ENCODE data around the gene GRAMD4.

Gene GRAMD4

DNA sequence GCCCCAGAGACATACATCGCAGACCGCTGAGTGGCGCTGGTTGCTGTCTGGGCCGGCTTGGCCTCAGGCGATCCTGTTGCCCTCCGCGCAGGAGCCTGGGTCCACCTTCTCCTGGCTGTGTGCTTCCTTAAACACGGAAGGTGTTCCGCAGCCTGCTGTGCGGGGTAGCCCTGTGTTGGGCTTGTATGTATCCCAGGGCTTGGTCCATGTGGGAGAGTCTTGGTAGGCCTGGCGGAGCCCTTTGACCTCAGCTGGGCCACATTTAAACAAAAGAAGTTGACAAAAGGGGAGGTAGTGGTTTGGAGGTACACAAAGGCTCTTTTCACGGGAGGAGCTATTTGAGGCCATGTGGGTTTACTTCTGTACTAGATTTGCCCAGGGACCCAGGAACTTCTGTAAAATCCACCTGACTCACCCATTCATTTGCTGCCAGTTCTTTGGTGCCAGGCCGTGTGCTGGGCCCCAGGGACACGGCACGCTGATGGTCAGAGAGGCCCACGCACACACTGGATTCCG lies 11.0 kb upstream of the GRAMD4 start:
- Mint-ChIP-seq H3K4me3 (no peak overlapping the region), H3K27me3 (ENCODE audit: low read depth) (no peaks in the 10 kb centered on the region), H3K27ac (no peak overlapping the region), H3K4me1 (peaks cover 21% of the 10 kb centered on the region), H3K9me3 (no peaks in the 10 kb centered on the region), H3K36me3 (ENCODE audit: low read depth) (no peaks in the 10 kb centered on the region)
- no peak for TF ChIP-seq CTCF (IDR thresholded peaks at IDR 0.05; ENCODE audit: unreplicated experiment in 3 of 3)

- no peaks in the 10 kb centered on the region for H3K27me3 Mint-ChIP-seq (ENCODE audit: low read depth)
Observed at GRCh38 chr22:46609724-46610201, 10.4 kb upstream of the GRAMD4 start.

GRCh38 chr22:46610356-46610755 lies 9.8 kb upstream of the GRAMD4 start:
- H3K4me1 Mint-ChIP-seq = peaks cover 19% of the 10 kb centered on the region
- H3K27ac Mint-ChIP-seq = peak overlapping the region in 1 of 3 experiments; percentile 11
- TF ChIP-seq CTCF (IDR thresholded peaks at IDR 0.05; ENCODE audit: unreplicated experiment in 3 of 3) = no peak

More at GRCh38 chr22:46609724-46610201, 10.4 kb upstream of the GRAMD4 start:
- Mint-ChIP-seq H3K36me3 (ENCODE audit: low read depth) (no peaks in the 10 kb centered on the region), H3K4me1 (peaks cover 19% of the 10 kb centered on the region), H3K4me3 (no peak overlapping the region), H3K9me3 (no peaks in the 10 kb centered on the region), H3K27ac (no peak overlapping the region)
- no peak for TF ChIP-seq CTCF (IDR thresholded peaks at IDR 0.05; ENCODE audit: unreplicated experiment in 3 of 3)

GRCh38 chr22:46611189-46611588 lies 9.0 kb upstream of the GRAMD4 start:
- no peak overlapping the region for H3K4me3 Mint-ChIP-seq
- H3K36me3 Mint-ChIP-seq (ENCODE audit: low read depth) = no peaks in the 10 kb centered on the region

More at GRCh38 chr22:46610356-46610755, 9.8 kb upstream of the GRAMD4 start:
- no peaks in the 10 kb centered on the region for H3K27me3 Mint-ChIP-seq (ENCODE audit: low read depth)
- H3K36me3 Mint-ChIP-seq (ENCODE audit: low read depth) = no peaks in the 10 kb centered on the region
- H3K9me3 Mint-ChIP-seq = no peaks in the 10 kb centered on the region
- H3K4me3 Mint-ChIP-seq = no peak overlapping the region

GRCh38 chr22:46612341-46612903 lies 7.8 kb upstream of the GRAMD4 start:
- TF ChIP-seq CTCF (IDR thresholded peaks at IDR 0.05; ENCODE audit: unreplicated experiment in 3 of 3) = no peak
- Mint-ChIP-seq H3K27me3 (ENCODE audit: low read depth) (no peaks in the 10 kb centered on the region), H3K36me3 (ENCODE audit: low read depth) (no peaks in the 10 kb centered on the region), H3K27ac (peak overlapping the region in 2 of 3 experiments; percentile 21 to 64), H3K9me3 (no peaks in the 10 kb centered on the region), H3K4me1 (peaks cover 19% of the 10 kb centered on the region), H3K4me3 (no peak overlapping the region)

More at GRCh38 chr22:46611189-46611588, 9.0 kb upstream of the GRAMD4 start:
- no peaks in the 10 kb centered on the region for H3K9me3 Mint-ChIP-seq
- TF ChIP-seq CTCF (IDR thresholded peaks at IDR 0.05; ENCODE audit: unreplicated experiment in 3 of 3) = no peak
- no peak overlapping the region for H3K27ac Mint-ChIP-seq
- peaks cover 19% of the 10 kb centered on the region for H3K4me1 Mint-ChIP-seq
- no peaks in the 10 kb centered on the region for H3K27me3 Mint-ChIP-seq (ENCODE audit: low read depth)

All from nephron (organoid).